NB4 (cell line): ENCODE data around the gene KLC1.

Source experiments
- POLR2A ChIP-seq: IDR thresholded peaks from 2 replicates; pipeline ENCODE4 v1.6.1; 2011; ENCODE audit warnings: mild to moderate bottlenecking; ENCODE audit not compliant: insufficient read length; ENCODE audit errors: extremely low read depth
- TF ChIP-seq, protein P1 (sequence below): IDR thresholded peaks from one replicate; pipeline ENCODE4 v1.5.1; 2012; ENCODE audit warnings: low read depth, low read length

DNA sequence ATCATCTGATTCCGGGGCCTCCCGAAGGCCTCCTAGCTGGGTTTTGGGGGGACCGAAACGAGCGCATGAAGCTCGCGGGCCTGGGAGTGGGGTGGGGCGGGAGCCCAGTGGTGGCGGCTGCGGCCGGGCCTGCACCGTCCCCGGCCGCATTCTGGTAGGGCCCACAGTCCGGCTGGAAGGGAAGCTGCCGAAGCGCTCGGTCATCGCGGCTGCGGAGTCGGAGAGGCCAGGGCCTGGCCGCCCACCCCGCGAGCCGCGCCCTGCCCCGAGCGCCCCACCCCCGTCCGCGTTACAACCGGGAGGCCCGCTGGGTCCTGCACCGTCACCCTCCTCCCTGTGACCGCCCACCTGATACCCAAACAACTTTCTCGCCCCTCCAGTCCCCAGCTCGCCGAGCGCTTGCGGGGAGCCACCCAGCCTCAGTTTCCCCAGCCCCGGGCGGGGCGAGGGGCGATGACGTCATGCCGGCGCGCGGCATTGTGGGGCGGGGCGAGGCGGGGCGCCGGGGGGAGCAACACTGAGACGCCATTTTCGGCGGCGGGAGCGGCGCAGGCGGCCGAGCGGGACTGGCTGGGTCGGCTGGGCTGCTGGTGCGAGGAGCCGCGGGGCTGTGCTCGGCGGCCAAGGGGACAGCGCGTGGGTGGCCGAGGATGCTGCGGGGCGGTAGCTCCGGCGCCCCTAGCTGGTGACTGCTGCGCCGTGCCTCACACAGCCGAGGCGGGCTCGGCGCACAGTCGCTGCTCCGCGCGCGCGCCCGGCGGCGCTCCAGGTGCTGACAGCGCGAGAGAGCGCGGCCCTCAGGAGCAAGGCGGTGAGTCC, at the start of gene KLC1:
- TF ChIP-seq, protein P1, sequence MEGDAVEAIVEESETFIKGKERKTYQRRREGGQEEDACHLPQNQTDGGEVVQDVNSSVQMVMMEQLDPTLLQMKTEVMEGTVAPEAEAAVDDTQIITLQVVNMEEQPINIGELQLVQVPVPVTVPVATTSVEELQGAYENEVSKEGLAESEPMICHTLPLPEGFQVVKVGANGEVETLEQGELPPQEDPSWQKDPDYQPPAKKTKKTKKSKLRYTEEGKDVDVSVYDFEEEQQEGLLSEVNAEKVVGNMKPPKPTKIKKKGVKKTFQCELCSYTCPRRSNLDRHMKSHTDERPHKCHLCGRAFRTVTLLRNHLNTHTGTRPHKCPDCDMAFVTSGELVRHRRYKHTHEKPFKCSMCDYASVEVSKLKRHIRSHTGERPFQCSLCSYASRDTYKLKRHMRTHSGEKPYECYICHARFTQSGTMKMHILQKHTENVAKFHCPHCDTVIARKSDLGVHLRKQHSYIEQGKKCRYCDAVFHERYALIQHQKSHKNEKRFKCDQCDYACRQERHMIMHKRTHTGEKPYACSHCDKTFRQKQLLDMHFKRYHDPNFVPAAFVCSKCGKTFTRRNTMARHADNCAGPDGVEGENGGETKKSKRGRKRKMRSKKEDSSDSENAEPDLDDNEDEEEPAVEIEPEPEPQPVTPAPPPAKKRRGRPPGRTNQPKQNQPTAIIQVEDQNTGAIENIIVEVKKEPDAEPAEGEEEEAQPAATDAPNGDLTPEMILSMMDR: no peak
- peak; percentile 77 for TF ChIP-seq POLR2A
